Endothelial cell of hepatic sinusoid (primary cell): Measurements from ENCODE around the gene PNLDC1.
"Not testable (repeated sequence)": the region's sequence is repeated elsewhere in the genome, so short reads cannot be mapped to it uniquely, and the experiment has no call there.

ENCODE experiments used
- in situ Hi-C: cut with HindIII; loops from 2 replicates; pipeline ENCODE4 v1.10.0; 2017; ENCODE audit warnings: low sequenced_read_pairs

PNLDC1 gene

GRCh38 chr6:159844737-159845645 is 44.9 kb downstream of the PNLDC1 start:
- in situ Hi-C loops, result no loop called here

DNA sequence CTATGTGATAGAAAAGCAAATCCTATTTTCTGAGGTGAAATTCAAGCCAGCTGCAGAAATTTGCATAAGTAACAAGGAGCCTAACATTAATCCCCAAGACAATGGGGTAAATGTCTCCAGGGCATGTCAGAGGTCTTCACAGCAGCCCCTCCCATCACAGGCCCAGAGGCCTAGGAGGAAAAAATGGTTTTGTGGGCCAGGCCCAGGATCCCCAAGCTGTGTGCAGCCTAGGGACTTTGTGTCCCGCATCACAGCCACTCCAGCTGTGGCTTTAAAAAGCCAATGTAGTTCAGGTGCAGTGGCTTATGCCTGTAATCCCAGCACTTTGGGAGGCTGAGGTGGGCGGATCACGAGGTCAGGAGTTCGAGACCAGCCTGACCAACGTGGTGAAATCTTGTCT is 48.5 kb downstream of the PNLDC1 start:
- in situ Hi-C loops, result not testable (repeated sequence)

DNA sequence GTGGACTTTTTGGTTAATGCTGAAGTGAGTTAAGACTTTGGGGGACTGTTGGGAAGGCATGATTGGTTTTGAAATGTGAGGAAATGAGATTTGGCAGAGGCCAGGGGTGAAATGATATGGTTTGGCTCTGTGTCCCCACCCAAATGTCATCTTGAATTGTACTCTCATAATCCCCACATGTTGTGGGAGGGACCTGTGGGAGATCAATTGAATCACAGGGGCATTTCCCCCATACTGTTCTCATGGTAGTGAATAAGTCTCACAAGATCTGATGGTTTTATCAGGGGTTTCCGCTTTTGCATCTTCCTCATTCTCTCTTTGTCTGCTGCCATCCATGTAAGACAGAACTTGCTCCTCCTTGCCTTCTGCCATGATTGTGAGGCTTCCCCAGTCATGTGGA is 49.8 kb downstream of the PNLDC1 start:
- in situ Hi-C loops, result not testable (repeated sequence)

DNA sequence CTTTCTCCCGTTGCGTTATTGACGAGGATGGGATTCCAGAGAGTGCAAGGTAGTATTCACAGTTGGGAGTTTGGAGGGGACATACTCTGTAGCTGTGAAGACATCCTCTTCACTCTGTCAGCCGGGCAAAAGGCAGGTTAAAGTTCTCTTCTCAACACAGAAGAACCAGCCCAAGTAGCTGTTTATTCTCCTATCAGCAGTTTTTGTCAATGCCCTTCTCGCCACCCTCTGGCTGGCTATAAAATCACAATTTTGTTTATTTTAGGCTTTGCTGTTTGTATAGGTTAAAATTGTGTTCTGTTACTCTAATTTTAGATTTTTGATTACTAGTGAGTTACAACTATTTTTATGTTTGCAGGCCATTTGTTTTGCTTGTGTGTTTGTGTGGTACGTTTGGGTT is 52.8 kb downstream of the PNLDC1 start:
- in situ Hi-C loops, result no loop called here

DNA sequence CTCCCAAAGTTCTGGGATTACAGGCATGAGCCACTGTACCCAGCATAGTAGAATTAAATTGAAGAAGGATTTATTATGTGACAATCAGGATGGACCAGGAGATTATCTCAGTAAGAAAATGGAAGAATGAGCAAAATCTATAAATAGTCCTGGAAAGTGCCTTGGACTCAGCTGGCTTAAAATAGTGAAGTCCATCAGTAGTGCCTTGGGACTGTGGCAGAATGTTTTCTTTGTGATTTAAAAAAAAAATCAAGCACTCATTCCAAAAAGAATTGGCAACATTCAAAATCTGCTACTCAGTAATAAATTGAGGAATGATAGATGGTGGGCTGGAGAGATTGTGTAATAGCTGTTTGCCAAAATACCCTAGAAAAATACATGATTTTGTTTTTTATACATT is 53.7 kb downstream of the PNLDC1 start:
- in situ Hi-C loops, result no loop called here

DNA sequence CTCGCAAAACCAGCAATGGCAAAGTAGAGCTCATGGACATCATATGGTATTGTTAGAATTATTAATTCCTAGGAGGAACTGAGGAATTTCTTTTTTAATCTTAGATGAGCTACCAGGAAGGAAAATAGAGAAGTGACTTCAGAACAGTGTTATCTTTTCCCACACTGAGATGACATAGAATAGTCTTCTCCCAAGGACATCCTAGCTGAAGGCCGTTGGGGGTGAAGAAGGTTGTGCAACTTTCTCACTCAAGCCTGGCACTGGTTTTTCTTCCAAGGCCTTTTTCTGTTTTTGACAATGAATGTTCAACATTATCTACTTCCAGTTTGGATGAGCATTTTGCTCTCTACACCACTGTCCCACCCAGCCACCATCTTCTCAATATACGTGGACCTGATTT is 54.9 kb downstream of the PNLDC1 start:
- in situ Hi-C loops, result no loop called here

- in situ Hi-C loops, result no loop called here
These were observed 58.2 kb downstream of the PNLDC1 start for GRCh38 chr6:159858259-159858658.

GRCh38 chr6:159860482-159860881 is 60.4 kb downstream of the PNLDC1 start:
- in situ Hi-C loops, result no loop called here

DNA sequence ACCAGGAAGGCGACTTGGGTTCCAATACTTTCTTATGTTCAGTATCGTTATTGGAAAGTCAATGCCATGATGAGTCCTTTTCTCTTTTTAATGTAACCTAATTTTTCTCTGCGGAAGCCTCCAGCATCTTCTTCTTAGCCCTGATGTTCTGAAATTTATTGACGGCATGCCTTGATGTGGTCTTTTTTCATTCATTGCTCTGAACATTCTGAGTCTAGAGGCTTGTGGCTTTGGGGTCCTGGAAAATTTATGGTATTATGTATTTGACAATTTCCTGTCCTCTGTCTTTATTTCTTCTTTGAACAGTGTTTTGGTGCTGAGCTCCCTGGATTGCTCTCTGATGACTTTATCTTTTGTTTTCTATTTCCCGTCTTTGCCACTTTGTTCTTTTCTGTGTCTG is 62.0 kb downstream of the PNLDC1 start:
- in situ Hi-C loops, result no loop called here

DNA sequence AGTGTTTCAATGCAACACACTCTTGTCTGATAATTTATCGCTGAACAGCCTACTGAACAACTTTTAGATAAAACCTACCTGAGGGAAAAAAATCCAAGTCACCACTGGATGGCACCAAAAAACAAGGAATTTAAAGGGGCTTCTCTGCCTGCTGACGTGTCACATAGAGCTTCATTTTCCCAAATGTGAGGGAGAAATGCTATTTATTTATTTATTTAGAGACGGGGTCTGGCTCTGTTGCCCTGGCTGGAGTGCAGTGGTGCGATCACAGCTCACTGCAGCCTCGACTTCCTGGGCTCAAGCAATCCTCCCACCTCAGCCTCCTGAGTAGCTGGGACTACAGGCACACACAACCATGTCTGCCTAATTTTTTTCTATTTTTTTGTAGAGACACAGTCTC is 63.3 kb downstream of the PNLDC1 start:
- in situ Hi-C loops, result not testable (repeated sequence)

- in situ Hi-C loops, result no loop called here
These were observed 65.3 kb downstream of the PNLDC1 start for GRCh38 chr6:159865226-159865920.

- in situ Hi-C loops, result no loop called here
These were observed 66.5 kb downstream of the PNLDC1 start for GRCh38 chr6:159866286-159867247.
